GM11168 (cell line): ENCODE data around the gene CASP12.

Experiments
- in situ Hi-C: fragments of 300-500 bp; cut with MboI; formaldehyde crosslinking; loops from one replicate; pipeline ENCODE4 v1.12.0; 2022; ENCODE audit warnings: low sequenced_read_pairs; ENCODE audit not compliant: unreplicated experiment

CASP12 gene

GRCh38 chr11:104841973-104842525, 56.2 kb downstream of the CASP12 start:
- in situ Hi-C loops: no loop called here

- in situ Hi-C loops: no loop called here
These were observed 57.1 kb downstream of the CASP12 start for GRCh38 chr11:104841185-104841584.

GRCh38 chr11:104837969-104838639, 60.2 kb downstream of the CASP12 start:
- in situ Hi-C loops: no loop called here

- in situ Hi-C loops: no loop called here
These were observed 61.6 kb downstream of the CASP12 start for GRCh38 chr11:104836691-104837090.
